ENCODE data around the gene PIP5K1B. TPM values are rescaled to one million over a fixed set of nuclear protein-coding genes. Genes with fewer than 3 reads are reported as not detected.

PIP5K1B gene
- total and polyA plus RNA-seq, 2 donors (not counting 1 experiment from before 2014, with no cell fraction given): under 0.01 to 0.03 TPM

DNA sequence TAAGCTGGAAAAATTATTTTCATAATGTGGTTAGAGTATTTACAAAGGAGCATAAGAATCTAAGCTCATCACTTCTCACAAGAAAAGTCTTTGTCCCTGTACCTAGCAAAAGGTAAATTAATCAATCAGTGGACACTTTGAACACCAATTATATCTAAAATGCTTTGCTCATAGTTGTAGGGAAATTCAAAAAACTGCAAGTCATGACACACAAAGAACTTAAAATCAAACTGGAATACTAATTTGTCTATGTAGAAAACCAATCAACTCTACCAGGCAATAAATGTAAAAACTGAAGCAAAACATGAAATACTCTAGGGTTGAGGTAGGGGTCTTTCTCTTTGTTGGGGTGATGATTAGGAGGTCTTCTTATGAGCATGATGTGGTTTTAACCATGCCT lies 173.4 kb downstream of the PIP5K1B start:
- no peaks in the 10 kb centered on the region for H3K27me3 ChIP-seq (ENCODE audit: control insufficient read depth, insufficient read depth, low read length)
- no peaks in the 10 kb centered on the region for H3K9me3 ChIP-seq (ENCODE audit: control insufficient read depth, insufficient read depth, low read depth, low read length)
- no peak overlapping the region for H3K9ac ChIP-seq (ENCODE audit: insufficient read depth, low read length)
- no peak overlapping the region for H3K4me3 ChIP-seq (replicated peaks in 1 of 4; ENCODE audit: control extremely low read depth in 1 of 4, insufficient read depth in 1 of 4, low read depth in 3 of 4, low read length in 4 of 4)
- no peaks in the 10 kb centered on the region for H3K36me3 ChIP-seq (ENCODE audit: control insufficient read depth, insufficient read depth, low read length)
- no peak overlapping the region for H2AFZ ChIP-seq (ENCODE audit: low read length)
- DNase-seq (ENCODE audit: low read depth in 2 of 2): no peak
- H3K4me2 ChIP-seq (ENCODE audit: extremely low read depth, insufficient read depth, low read length): no peak overlapping the region
- H3K27ac ChIP-seq (ENCODE audit: insufficient read depth, low read length): no peak overlapping the region
- H3K4me1 ChIP-seq (ENCODE audit: control insufficient read depth, extremely low read depth, insufficient read depth, low read length): no peaks in the 10 kb centered on the region
- H3K79me2 ChIP-seq (ENCODE audit: control insufficient read depth, insufficient read depth, low read length): no peaks in the 10 kb centered on the region
- no peak for TF ChIP-seq EZH2 (IDR thresholded peaks at IDR 0.05; ENCODE audit: low read length, missing control alignments)
- TF ChIP-seq, protein P1, sequence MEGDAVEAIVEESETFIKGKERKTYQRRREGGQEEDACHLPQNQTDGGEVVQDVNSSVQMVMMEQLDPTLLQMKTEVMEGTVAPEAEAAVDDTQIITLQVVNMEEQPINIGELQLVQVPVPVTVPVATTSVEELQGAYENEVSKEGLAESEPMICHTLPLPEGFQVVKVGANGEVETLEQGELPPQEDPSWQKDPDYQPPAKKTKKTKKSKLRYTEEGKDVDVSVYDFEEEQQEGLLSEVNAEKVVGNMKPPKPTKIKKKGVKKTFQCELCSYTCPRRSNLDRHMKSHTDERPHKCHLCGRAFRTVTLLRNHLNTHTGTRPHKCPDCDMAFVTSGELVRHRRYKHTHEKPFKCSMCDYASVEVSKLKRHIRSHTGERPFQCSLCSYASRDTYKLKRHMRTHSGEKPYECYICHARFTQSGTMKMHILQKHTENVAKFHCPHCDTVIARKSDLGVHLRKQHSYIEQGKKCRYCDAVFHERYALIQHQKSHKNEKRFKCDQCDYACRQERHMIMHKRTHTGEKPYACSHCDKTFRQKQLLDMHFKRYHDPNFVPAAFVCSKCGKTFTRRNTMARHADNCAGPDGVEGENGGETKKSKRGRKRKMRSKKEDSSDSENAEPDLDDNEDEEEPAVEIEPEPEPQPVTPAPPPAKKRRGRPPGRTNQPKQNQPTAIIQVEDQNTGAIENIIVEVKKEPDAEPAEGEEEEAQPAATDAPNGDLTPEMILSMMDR (conservative IDR thresholded peaks at IDR 0.05 in 1 of 2, IDR thresholded peaks at IDR 0.05 in 1 of 2; ENCODE audit: low read depth in 1 of 2, low read length in 2 of 2): no peak
- H4K20me1 ChIP-seq (ENCODE audit: control insufficient read depth, extremely low read depth, insufficient read depth, low read length): peaks cover 1% of the 10 kb centered on the region

DNA sequence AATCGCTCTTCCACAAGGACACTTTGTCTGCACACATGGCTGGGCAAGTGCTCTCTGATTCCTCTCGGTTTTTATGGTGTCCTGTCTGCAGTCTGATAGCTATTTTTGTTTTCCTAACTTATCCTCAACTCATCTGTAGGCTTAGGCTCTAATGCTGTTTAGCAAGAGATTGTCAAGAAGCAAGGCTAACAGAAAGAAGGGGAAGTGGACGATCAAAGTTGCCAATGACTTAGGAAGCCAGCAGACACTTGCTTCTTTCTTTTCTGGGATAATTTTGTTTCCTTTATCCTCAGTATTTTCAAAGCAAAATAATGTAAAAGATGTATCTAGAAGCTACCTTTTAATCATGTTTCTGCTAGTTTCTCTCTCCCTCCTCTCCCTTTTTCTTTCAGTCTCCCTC lies 178.2 kb downstream of the PIP5K1B start:
- no peak overlapping the region for H3K4me2 ChIP-seq (ENCODE audit: extremely low read depth, insufficient read depth, low read length)
- H3K9ac ChIP-seq (ENCODE audit: insufficient read depth, low read length): no peak overlapping the region
- H4K20me1 ChIP-seq (ENCODE audit: control insufficient read depth, extremely low read depth, insufficient read depth, low read length): peaks cover 2% of the 10 kb centered on the region
- TF ChIP-seq EZH2 (IDR thresholded peaks at IDR 0.05; ENCODE audit: low read length, missing control alignments): no peak
- TF ChIP-seq, protein P1 (conservative IDR thresholded peaks at IDR 0.05 in 1 of 2, IDR thresholded peaks at IDR 0.05 in 1 of 2; ENCODE audit: low read depth in 1 of 2, low read length in 2 of 2): no peak
- H3K9me3 ChIP-seq (ENCODE audit: control insufficient read depth, insufficient read depth, low read depth, low read length): no peaks in the 10 kb centered on the region
- H3K4me3 ChIP-seq (replicated peaks in 1 of 4; ENCODE audit: control extremely low read depth in 1 of 4, insufficient read depth in 1 of 4, low read depth in 3 of 4, low read length in 4 of 4): no peak overlapping the region
- H3K27me3 ChIP-seq (ENCODE audit: control insufficient read depth, insufficient read depth, low read length): no peaks in the 10 kb centered on the region
- no peaks in the 10 kb centered on the region for H3K4me1 ChIP-seq (ENCODE audit: control insufficient read depth, extremely low read depth, insufficient read depth, low read length)
- no peaks in the 10 kb centered on the region for H3K36me3 ChIP-seq (ENCODE audit: control insufficient read depth, insufficient read depth, low read length)
- no peaks in the 10 kb centered on the region for H3K79me2 ChIP-seq (ENCODE audit: control insufficient read depth, insufficient read depth, low read length)
- no peak overlapping the region for H2AFZ ChIP-seq (ENCODE audit: low read length)
- no peak overlapping the region for H3K27ac ChIP-seq (ENCODE audit: insufficient read depth, low read length)
- DNase-seq (ENCODE audit: low read depth in 2 of 2): no peak

DNA sequence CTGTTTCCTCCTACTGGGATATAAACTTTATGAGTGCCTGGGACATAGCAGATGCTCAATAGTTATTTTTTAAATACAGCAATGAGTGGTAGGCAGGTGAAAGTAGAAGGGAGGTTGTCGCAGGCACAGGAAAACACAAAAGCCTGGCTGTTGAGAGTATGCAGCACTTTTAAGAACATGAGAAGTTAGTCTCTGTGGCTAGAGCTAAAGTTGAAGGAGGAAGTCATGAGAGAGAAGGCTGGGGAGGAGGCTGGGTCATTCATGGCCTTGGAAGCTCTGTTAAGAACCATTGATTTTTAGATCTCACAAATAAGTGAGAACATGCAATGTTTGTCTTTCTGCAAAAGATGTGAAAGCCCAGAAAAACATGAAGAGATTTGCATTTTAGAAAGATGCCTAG lies 182.2 kb downstream of the PIP5K1B start:
- no peak overlapping the region for H3K9ac ChIP-seq (ENCODE audit: insufficient read depth, low read length)
- no peak overlapping the region for H3K4me3 ChIP-seq (replicated peaks in 1 of 4; ENCODE audit: control extremely low read depth in 1 of 4, insufficient read depth in 1 of 4, low read depth in 3 of 4, low read length in 4 of 4)
- no peaks in the 10 kb centered on the region for H3K27me3 ChIP-seq (ENCODE audit: control insufficient read depth, insufficient read depth, low read length)
- no peak overlapping the region for H3K4me2 ChIP-seq (ENCODE audit: extremely low read depth, insufficient read depth, low read length)
- no peaks in the 10 kb centered on the region for H3K4me1 ChIP-seq (ENCODE audit: control insufficient read depth, extremely low read depth, insufficient read depth, low read length)
- H3K27ac ChIP-seq (ENCODE audit: insufficient read depth, low read length): no peak overlapping the region
- TF ChIP-seq EZH2 (IDR thresholded peaks at IDR 0.05; ENCODE audit: low read length, missing control alignments): no peak
- TF ChIP-seq, protein P1 (conservative IDR thresholded peaks at IDR 0.05 in 1 of 2, IDR thresholded peaks at IDR 0.05 in 1 of 2; ENCODE audit: low read depth in 1 of 2, low read length in 2 of 2): no peak
- no peaks in the 10 kb centered on the region for H3K9me3 ChIP-seq (ENCODE audit: control insufficient read depth, insufficient read depth, low read depth, low read length)
- peaks cover 2% of the 10 kb centered on the region for H4K20me1 ChIP-seq (ENCODE audit: control insufficient read depth, extremely low read depth, insufficient read depth, low read length)
- no peaks in the 10 kb centered on the region for H3K79me2 ChIP-seq (ENCODE audit: control insufficient read depth, insufficient read depth, low read length)
- no peaks in the 10 kb centered on the region for H3K36me3 ChIP-seq (ENCODE audit: control insufficient read depth, insufficient read depth, low read length)
- DNase-seq (ENCODE audit: low read depth in 2 of 2): no peak
- no peak overlapping the region for H2AFZ ChIP-seq (ENCODE audit: low read length)

All from fibroblast of lung (primary cell).